Karpas-422 (cell line): ENCODE measurements around the gene PSEN2. TPM values are rescaled to one million over a fixed set of nuclear protein-coding genes. Genes with fewer than 3 reads are reported as not detected.
A peak's percentile ranks its signal among the peaks of the same experiment; 100 is the strongest.

ENCODE experiments used
- DNase-seq: peaks from one replicate; pipeline ENCODE4 v3.0.0-alpha.2; 2015
- H2AFZ ChIP-seq: fragments of 200-600 bp; sonication (generic); 2 replicates; pipeline ENCODE4 v1.6.1; 2014; ENCODE audit warnings: antibody characterized with exemption, low read length, mixed read lengths
- H3K27ac ChIP-seq: fragments of 200-600 bp; sonication (generic); 2 replicates; pipeline ENCODE4 v1.5.1; 2014; ENCODE audit warnings: mild to moderate bottlenecking, low read length, moderate library complexity
- H3K27me3 ChIP-seq: fragments of 200-600 bp; sonication (generic); 2 replicates; pipeline ENCODE4 v1.6.1; 2014; ENCODE audit warnings: low read length, mixed read lengths
- H3K36me3 ChIP-seq: fragments of 200-600 bp; sonication (generic); 2 replicates; pipeline ENCODE4 v1.6.1; 2014; ENCODE audit warnings: low read length, mixed read lengths; ENCODE audit not compliant: insufficient read depth
- H3K4me1 ChIP-seq: fragments of 200-600 bp; sonication (generic); 2 replicates; pipeline ENCODE4 v1.6.1; 2014; ENCODE audit warnings: mild to moderate bottlenecking, low read length, mixed read lengths
- H3K4me2 ChIP-seq: fragments of 200-600 bp; sonication (generic); 2 replicates; pipeline ENCODE4 v1.6.1; 2014; ENCODE audit warnings: low read length, low read depth, mild to moderate bottlenecking; ENCODE audit not compliant: poor library complexity, severe bottlenecking
- H3K4me3 ChIP-seq: fragments of 200-600 bp; sonication (generic); 2 replicates; pipeline ENCODE4 v1.5.1; 2014; ENCODE audit warnings: mild to moderate bottlenecking, antibody characterized with exemption, low read length, mixed read lengths
- H3K79me2 ChIP-seq: fragments of 200-600 bp; sonication (generic); 2 replicates; pipeline ENCODE4 v1.6.1; 2014; ENCODE audit warnings: mild to moderate bottlenecking, low read length, mixed read lengths
- H3K9ac ChIP-seq: fragments of 200-600 bp; sonication (generic); 2 replicates; pipeline ENCODE4 v1.6.0; 2014; ENCODE audit warnings: low read length
- H3K9me2 ChIP-seq: fragments of 200-600 bp; sonication (generic), shearing (Covaris generic); replicated peaks from 2 replicates; pipeline ENCODE4 v1.6.0; 2014; ENCODE audit warnings: mild to moderate bottlenecking, low read length, moderate library complexity; ENCODE audit not compliant: insufficient read depth
- H3K9me3 ChIP-seq: fragments of 300-700, 200-600 bp; sonication (generic); 2 replicates; pipeline ENCODE4 v1.6.1; 2014; ENCODE audit warnings: low read length, mixed read lengths
- H4K20me1 ChIP-seq: fragments of 200-600 bp; sonication (generic); 2 replicates; pipeline ENCODE4 v1.6.1; 2014; ENCODE audit warnings: mild to moderate bottlenecking, antibody characterized with exemption, low read length, low read depth; ENCODE audit not compliant: insufficient read depth
- total RNA-seq: library from RNA; depleted of rRNA; stranded (reverse); fragments of >200 nt; shearing (Covaris generic); gene quantifications from 2 replicates; pipeline ENCODE4 v1.2.3, GENCODE V29; 2014; ENCODE audit warnings: low replicate concordance

PSEN2 gene
- total RNA-seq, 1 experiment from 2014 or later = not detected

DNA sequence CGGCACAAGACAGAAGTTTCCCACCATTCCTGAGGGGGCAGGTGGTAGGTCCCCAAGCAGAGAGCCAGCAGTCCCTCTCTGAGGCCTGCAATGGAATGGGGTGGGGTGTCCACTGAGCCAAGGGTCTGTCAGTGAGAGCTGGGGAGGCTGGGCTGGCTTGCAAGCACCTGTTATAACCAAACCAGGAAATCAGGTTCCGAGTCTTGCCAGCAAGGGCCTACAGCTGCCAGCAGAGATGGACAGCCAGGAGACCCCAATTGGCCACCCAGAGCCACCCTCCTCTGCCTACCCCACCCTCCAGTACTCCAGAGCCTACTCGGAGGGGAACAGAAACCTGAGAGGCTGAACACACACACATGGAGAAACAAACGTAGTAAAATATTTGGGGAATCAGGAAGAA lies 32.2 kb downstream of the PSEN2 start:
- Histone ChIP-seq H3K79me2 (no peaks in the 10 kb centered on the region), H3K27me3 (no peaks in the 10 kb centered on the region), H3K27ac (no peak overlapping the region), H3K4me3 (no peak overlapping the region), H3K9ac (no peak overlapping the region), H3K9me3 (no peaks in the 10 kb centered on the region), H3K4me1 (peaks cover 10% of the 10 kb centered on the region), H3K4me2 (no peak overlapping the region), H2AFZ (no peak overlapping the region), H3K36me3 (no peaks in the 10 kb centered on the region), H4K20me1 (no peaks in the 10 kb centered on the region), H3K9me2 (no peaks in the 10 kb centered on the region)
- DNase-seq = no peak

DNA sequence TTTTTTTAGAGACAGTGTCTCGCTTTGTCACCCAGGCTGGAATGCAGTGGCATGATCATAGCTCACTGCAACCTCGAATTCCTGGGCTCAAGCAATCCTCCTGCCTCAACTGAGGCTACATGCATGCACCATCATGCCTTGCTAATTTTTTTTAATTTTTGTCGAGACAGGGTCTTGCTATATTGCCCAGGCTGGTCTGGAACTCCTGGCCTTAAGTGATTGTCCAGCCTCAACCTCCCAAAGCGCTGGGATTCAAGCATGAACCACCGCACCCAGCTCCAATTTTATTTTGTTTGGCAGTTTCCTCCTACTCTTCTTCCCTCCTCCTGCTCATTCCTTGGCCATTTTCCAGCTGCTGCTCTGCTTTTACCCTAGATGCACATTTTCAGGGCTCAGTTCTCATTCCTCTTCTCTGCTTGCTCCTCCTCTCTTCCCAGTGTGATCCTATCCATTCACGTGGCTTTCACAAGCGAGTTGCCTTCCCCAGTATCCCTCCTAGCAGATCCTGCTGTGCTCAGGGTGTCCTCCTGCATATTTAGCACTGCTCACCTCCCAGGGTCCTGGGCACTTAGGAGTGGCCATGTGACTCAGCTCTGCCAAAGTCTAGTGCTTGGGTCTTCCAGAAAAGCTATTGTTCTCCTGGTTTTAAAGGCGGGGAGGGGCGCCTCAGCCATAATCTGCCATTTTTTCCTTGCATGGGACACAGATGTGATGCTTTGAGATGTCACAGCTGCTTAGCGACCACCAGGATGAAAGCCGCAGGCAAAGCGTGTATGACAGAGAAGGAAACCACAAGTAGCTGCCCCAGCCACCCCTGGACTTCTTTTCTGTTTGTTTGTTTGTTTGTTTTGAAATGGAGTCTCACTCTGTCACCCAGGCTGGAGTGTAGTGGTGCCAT lies 33.7 kb downstream of the PSEN2 start:
- peaks cover 10% of the 10 kb centered on the region for H3K4me1 ChIP-seq
- H3K36me3 ChIP-seq = no peaks in the 10 kb centered on the region
- DNase-seq = no peak
- no peak overlapping the region for H3K4me3 ChIP-seq
- H3K9me2 ChIP-seq = no peaks in the 10 kb centered on the region
- H3K4me2 ChIP-seq = no peak overlapping the region
- no peaks in the 10 kb centered on the region for H3K79me2 ChIP-seq
- no peak overlapping the region for H2AFZ ChIP-seq
- H3K27ac ChIP-seq = no peak overlapping the region
- no peaks in the 10 kb centered on the region for H3K9me3 ChIP-seq
- H4K20me1 ChIP-seq = no peaks in the 10 kb centered on the region
- H3K27me3 ChIP-seq = no peaks in the 10 kb centered on the region
- no peak overlapping the region for H3K9ac ChIP-seq

DNA sequence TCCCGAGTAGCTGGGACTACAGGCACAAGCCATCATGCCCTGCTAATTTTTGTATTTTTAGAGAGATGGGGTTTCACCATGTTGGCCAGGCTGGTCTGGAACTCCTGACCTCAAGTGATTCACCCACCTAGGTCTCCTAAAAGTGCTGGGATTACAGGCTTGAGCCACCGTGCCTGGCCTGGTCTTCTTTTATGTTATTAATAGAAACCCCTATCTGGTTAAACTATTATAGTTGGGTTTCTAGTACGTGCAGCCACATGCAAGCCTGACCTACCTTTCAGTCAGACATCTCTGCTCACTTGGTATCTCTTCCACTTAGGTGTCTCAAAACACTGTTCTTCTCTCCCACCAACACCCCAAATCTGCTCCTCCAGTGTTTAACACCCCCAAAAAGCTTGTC lies 34.4 kb downstream of the PSEN2 start:
- H3K9me2 ChIP-seq = no peaks in the 10 kb centered on the region
- no peak overlapping the region for H3K4me2 ChIP-seq
- peaks cover 10% of the 10 kb centered on the region for H3K4me1 ChIP-seq
- no peak overlapping the region for H3K27ac ChIP-seq
- H3K79me2 ChIP-seq = no peaks in the 10 kb centered on the region
- no peak overlapping the region for H3K4me3 ChIP-seq
- no peaks in the 10 kb centered on the region for H3K36me3 ChIP-seq
- H2AFZ ChIP-seq = no peak overlapping the region
- no peaks in the 10 kb centered on the region for H3K9me3 ChIP-seq
- H3K27me3 ChIP-seq = no peaks in the 10 kb centered on the region
- no peak overlapping the region for H3K9ac ChIP-seq
- no peaks in the 10 kb centered on the region for H4K20me1 ChIP-seq
- no peak for DNase-seq

DNA sequence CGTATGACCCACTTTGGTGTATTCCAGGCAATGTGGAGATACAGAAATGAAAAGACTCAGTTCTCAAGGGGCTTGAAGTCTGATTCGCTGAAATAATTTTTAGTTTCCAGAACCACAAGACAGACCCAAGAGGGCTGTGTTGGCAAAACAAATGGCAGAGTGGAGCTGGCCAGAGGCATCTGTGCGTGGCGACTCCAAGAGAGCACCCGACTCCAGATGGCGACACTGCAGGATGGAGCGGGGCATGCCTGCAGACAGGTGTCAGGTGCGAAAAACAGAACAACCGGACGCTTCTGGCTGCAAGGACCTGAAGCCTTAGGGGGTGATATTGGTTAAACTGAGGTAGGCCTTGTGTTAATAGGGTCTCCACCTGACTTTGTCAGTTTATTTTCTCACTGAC lies 38.0 kb downstream of the PSEN2 start:
- no peak overlapping the region for H3K4me2 ChIP-seq
- no peaks in the 10 kb centered on the region for H4K20me1 ChIP-seq
- H3K79me2 ChIP-seq = no peaks in the 10 kb centered on the region
- no peak overlapping the region for H3K27ac ChIP-seq
- H3K4me1 ChIP-seq = peaks cover 14% of the 10 kb centered on the region
- no peaks in the 10 kb centered on the region for H3K36me3 ChIP-seq
- no peak overlapping the region for H2AFZ ChIP-seq
- H3K4me3 ChIP-seq = no peak overlapping the region
- H3K27me3 ChIP-seq = no peaks in the 10 kb centered on the region
- H3K9ac ChIP-seq = no peak overlapping the region
- H3K9me3 ChIP-seq = no peaks in the 10 kb centered on the region
- H3K9me2 ChIP-seq = no peaks in the 10 kb centered on the region
- DNase-seq = no peak

DNA sequence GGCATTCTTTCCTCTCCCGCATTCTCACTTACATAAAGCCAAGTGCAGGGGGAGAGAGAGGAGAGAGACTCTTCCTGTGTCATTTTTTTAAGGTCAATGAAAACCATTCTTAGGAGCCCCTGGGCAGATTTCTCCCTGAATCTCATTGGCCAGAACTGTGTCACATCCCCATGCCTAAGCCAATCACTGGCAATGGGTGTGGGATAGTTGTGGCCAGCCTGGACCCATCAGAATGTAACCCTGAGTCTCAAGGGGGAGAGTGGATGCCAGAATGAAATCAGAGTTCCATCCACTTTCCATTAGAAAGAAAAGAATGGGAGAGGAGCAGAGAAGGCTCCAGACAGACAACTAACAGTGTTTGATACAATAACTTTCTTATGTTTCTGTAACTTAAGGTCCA lies 38.5 kb downstream of the PSEN2 start:
- H3K4me2 ChIP-seq = no peak overlapping the region
- H3K9me2 ChIP-seq = no peaks in the 10 kb centered on the region
- no peaks in the 10 kb centered on the region for H3K79me2 ChIP-seq
- H3K27me3 ChIP-seq = no peaks in the 10 kb centered on the region
- DNase-seq = no peak
- H3K27ac ChIP-seq = no peak overlapping the region
- no peak overlapping the region for H2AFZ ChIP-seq
- H3K9me3 ChIP-seq = no peaks in the 10 kb centered on the region
- H3K36me3 ChIP-seq = no peaks in the 10 kb centered on the region
- H4K20me1 ChIP-seq = no peaks in the 10 kb centered on the region
- no peak overlapping the region for H3K9ac ChIP-seq
- H3K4me1 ChIP-seq = peaks cover 14% of the 10 kb centered on the region
- no peak overlapping the region for H3K4me3 ChIP-seq

DNA sequence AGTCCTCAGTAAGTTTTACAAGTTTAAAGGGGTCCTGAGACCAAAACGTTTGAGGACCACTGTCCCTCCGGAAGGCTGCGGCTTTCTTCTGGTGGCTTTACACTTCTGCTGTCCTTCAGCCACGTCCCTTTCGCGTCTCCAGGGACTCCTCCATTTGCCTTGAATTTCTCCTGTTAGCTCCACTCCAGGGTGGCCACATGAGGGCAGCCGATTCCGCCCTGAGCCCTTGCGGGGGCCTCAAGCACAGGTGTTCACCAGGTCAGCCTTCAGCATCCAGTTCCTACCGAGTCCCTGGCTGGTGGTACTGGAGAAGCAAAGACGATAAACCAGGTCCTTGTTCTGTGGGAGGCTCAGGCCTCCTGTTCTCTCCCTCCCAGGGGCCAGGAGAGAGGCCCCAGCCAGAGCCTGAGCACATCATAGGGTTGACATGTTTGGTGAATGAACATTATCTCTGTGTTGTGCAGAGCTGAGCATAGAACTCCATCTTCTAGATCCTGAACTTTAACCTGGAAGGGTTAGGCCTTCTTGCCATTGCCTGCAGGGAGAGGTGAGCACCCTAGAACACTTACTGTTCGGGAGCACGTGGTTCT lies 42.3 kb downstream of the PSEN2 start:
- Histone ChIP-seq H3K36me3 (no peaks in the 10 kb centered on the region), H4K20me1 (no peaks in the 10 kb centered on the region), H3K9me3 (no peaks in the 10 kb centered on the region), H2AFZ (no peak overlapping the region; the same call in 1 of the 2 replicates), H3K27me3 (no peaks in the 10 kb centered on the region), H3K4me1 (0 out of 2 replicates have a peak, but pooled peaks cover 4% of the 10 kb centered on the region), H3K27ac (no peak overlapping the region), H3K9ac (no peak overlapping the region), H3K4me3 (no peak overlapping the region), H3K9me2 (no peaks in the 10 kb centered on the region), H3K79me2 (no peaks in the 10 kb centered on the region), H3K4me2 (no peak overlapping the region)
- DNase-seq = peak; percentile 86

DNA sequence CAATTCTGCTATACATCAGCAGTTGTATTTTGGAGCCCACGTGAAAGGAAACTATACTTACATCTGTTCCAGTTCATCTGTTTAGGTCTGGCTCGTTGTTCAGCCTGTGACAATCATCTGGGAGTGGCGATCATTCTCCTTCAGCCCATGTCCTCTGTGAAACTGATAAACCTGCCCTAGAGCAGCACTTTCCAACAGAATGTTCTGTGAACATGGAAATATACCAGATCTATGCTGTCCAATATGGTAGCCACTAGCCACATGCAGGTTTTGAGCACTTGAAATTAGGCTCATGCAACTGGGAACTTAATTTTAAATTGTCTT lies 45.2 kb downstream of the PSEN2 start:
- no peaks in the 10 kb centered on the region for H3K9me3 ChIP-seq
- H2AFZ ChIP-seq = no peak overlapping the region
- no peak overlapping the region for H3K9ac ChIP-seq
- no peak overlapping the region for H3K4me3 ChIP-seq
- H3K9me2 ChIP-seq = no peaks in the 10 kb centered on the region
- H3K36me3 ChIP-seq = no peaks in the 10 kb centered on the region
- 0 out of 2 replicates have a peak, but pooled peaks cover 4% of the 10 kb centered on the region for H3K4me1 ChIP-seq
- no peaks in the 10 kb centered on the region for H3K79me2 ChIP-seq
- no peak overlapping the region for H3K27ac ChIP-seq
- H3K27me3 ChIP-seq = no peaks in the 10 kb centered on the region
- H4K20me1 ChIP-seq = no peaks in the 10 kb centered on the region
- no peak overlapping the region for H3K4me2 ChIP-seq
- DNase-seq = no peak

DNA sequence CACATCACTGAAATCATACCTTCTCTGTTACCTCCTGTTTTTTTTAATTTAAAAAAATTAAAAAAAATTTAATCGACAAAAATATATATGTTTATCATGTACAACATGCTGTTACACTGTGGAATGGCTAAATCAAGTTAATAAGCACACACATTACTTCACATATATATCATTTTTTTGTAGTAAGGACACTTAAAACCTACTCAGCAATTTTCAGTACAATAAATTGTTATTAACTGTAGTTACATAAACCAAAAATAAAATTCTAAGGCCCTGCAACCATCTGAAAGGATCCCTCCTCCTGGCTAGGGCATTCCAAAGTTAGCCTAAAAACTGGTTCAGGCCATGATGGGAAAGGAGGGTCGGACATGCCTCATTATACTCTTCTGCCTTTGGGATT lies 46.1 kb downstream of the PSEN2 start:
- Histone ChIP-seq H4K20me1 (no peaks in the 10 kb centered on the region), H3K9me2 (no peaks in the 10 kb centered on the region), H3K9me3 (no peaks in the 10 kb centered on the region), H3K9ac (no peak overlapping the region), H2AFZ (no peak overlapping the region), H3K4me1 (0 out of 2 replicates have a peak, but pooled peaks cover 4% of the 10 kb centered on the region), H3K27me3 (no peaks in the 10 kb centered on the region), H3K79me2 (no peaks in the 10 kb centered on the region), H3K4me3 (no peak overlapping the region), H3K4me2 (no peak overlapping the region), H3K36me3 (no peaks in the 10 kb centered on the region), H3K27ac (no peak overlapping the region)
- no peak for DNase-seq
